ENCODE data around the gene SLC15A1. TPM values are rescaled to one million over a fixed set of nuclear protein-coding genes. Genes with fewer than 3 reads are reported as not detected.
"Not testable (repeated sequence)": the region's sequence is repeated elsewhere in the genome, so short reads cannot be mapped to it uniquely, and the experiment has no call there.

The SLC15A1 gene
- total RNA-seq, 1 experiment from 2014 or later: not detected

DNA sequence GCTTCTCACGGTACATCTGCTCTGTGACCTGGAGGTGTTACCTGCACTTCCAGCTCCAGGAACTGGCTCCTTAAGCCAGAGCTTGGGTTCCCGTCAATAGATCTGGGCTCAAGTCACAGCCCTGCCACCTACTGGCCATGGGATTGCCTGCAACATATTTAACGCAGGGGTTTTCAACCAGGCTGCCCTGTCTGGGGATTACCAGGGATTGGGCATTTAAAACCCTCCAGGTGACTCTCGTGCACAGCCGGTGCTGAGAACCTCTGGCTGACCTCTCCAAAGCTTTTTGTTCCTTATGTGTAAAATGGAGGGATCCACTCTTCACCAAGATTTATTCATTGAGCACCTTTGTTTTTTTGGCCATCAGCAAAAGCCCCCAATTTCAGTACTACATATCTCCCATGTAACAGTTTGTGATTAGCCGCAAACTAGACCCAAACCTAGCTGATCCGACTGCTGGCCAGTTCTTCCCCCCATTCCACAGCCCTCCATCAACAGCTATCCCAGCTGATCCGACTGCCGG lies 98.9 kb downstream of the SLC15A1 start:
- peak; percentile 61 for DNase-seq (ENCODE audit: low spot score)

DNA sequence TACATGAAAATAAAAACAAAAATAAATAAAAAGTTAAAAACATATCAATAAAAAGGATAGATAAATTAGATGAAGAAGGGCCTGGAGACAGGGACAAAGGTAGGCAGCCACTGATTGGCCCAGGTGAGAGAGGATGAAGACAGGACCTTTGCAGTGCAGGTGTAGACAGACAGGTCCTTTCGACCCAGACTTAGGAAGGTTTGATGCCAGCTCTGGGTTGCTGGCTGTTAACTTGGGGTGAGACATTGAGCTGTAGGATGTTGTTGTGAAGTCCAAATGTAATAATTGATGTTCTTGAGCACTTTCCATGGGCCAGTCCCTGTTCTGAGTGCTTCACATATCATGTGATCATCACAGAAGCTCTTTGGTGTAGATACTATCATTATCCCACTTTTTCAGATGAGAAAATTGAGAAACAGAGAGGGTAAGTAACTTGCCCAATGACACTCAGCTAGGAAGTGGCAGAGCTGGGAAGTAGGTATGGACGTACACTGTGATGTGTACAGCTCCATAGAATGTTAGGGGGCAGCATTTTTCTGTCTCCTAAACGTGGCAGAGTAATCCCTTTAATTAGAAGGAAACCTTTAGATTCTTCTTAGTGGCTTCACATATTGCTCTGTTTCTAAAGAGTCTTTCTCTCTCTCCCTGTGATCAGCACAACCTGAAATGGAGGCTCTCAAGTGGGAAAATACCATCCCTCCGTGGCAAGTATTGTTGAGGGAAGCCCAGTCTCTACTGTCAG lies 99.6 kb downstream of the SLC15A1 start:
- DNase-seq (ENCODE audit: low spot score): no peak

DNA sequence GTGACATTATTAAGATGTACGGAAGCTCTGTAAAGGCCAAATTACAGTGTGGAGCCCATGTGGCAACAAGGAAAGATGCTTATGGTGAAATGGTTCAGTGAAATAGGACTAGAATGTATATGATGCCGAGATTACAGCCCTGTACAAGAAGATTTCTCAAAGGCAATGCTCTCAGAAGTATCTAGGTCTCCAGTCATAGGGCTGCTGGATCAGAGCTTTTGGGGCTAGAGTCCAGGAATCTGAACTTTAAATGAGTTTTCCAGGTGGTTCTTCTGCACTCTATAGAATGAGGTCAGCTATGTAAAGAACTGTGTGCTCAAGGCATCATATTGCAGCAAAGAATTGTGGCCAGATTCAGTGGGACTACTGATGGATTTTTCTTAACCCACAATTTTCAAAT lies 100.2 kb downstream of the SLC15A1 start:
- no peak for DNase-seq (ENCODE audit: low spot score)

- DNase-seq (ENCODE audit: low spot score): no peak
Measured at GRCh38 chr13:98651744-98652143, 100.7 kb downstream of the SLC15A1 start.

DNA sequence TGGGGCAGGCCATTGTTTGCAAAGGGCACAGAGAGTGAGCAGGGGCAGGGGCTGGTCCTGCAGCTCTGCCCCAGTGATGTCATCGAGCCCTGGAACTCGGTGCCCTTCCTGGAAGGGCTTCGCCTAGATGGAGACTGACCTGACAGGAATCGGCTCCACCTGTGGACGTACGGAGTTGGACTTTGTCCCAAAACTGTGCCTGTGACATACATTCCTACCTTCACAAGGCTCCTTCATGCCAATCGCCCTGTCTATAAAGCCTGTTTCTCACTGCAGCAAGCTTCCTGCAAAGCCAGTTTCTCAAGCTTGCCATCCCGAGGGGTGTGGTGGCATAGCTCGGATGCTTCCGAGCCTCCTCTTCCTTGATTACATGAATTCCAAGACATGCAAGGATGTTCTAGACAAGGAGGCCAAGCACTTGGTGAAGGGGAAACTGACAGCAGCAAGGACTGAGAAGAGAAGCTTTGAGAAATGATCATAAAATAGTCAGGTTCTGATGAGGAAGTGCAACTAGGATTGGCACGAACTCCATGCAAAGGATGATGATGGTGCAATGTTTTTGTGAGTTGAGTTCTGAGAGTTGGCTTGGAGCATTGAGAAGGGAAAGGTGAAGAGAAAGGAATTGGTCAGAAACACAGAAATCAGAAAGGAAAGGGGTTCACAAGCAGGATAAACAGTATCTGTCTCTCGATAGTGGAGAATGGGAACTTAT lies 101.9 kb downstream of the SLC15A1 start:
- DNase-seq (ENCODE audit: low spot score): no peak

GRCh38 chr13:98649861-98650260 lies 102.6 kb downstream of the SLC15A1 start:
- no peak for DNase-seq (ENCODE audit: low spot score)

DNA sequence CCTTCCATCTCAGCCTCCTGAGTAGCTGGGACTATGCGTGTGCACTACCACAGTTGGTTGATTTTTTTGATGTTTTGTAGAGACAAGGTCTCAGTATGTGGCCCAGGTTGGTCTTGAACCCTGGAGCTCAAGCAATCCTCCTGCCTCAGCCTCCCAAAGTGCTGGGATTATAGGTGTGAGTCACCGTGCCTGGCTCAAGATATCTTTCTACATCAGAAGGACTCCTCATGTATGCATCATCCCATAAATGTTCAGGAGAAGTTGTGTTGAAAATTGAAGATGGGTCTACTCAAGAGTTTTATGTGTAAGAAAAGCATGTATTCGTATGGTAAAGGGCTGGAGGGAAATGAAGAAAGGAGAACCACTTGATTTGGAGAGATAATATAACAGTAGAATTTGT lies 103.8 kb downstream of the SLC15A1 start:
- no peak for DNase-seq (ENCODE audit: low spot score)

GRCh38 chr13:98648141-98648540 lies 104.3 kb downstream of the SLC15A1 start:
- DNase-seq (ENCODE audit: low spot score): no peak

DNA sequence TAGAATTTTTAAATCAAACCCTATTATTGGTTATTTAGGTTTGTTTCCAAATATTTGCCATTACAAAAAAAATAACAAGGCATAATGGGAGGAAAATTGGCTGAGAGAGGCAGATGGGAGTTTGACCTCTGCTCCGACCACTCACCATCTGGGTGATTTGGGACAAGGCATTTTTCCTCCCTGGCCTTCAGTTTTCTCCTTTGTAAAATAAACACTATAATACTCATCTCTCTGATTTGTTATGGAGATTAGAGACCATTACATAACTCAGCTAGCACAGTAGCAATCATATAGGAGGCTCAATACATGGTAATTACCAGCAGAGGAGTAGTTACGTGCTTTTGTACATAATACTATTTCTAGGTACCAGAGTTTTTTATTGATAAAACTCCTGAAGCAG lies 105.4 kb downstream of the SLC15A1 start:
- no peak for DNase-seq (ENCODE audit: low spot score)

- DNase-seq (ENCODE audit: low spot score): no peak
Measured at GRCh38 chr13:98643479-98643878, 109.0 kb downstream of the SLC15A1 start.

DNA sequence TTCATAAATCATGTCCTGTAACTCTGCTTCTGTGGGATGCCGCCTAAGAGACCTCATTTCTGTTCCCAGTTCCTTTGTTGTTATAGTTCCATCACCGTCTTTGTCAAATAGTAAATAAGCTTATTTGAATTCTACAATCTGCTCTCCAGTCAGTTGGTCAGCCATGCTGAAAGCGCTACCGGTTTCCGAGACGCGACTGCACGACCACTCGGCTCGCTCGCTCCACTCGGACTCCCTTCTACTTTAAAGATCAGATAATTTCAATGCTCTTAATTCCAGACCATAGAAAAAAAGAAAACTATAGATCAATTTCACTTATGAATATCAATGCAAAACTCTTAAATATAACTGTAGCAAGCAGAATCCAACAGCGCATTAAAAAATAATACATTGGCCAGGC lies 111.4 kb downstream of the SLC15A1 start:
- no peak for DNase-seq (ENCODE audit: low spot score)

- DNase-seq (ENCODE audit: low spot score): not testable (repeated sequence)
Measured at GRCh38 chr13:98639785-98640184, 112.7 kb downstream of the SLC15A1 start.

DNA sequence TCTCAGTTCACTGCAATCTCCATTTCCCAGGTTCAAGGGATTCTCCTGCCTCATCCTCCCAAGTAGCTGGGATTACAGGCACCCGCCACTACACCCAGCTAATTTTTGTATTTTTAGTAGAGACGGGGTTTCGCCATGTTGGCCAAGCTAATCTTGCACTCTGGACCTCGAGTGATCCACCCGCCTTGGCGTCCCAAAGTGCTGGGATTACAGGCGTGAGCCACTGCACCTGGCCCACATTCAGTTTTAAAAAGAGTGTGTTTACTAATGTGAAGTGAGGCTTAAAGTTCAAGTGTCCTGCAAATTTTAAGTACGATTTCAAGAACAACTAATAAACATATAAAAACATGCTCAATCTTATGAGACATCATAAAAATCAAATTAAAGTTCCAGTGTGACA lies 114.1 kb downstream of the SLC15A1 start:
- not testable (repeated sequence) for DNase-seq (ENCODE audit: low spot score)

Other genes with a start within 250 kb of the SLC15A1 start
- gene STK24, start 175.6 kb downstream of the SLC15A1 start, total RNA-seq (2014; rRNA removed; shearing (Covaris generic)): 57.3 and 73.4 TPM in 2 replicates
- gene DOCK9, start 225.4 kb upstream of the SLC15A1 start, total RNA-seq (2014; rRNA removed; shearing (Covaris generic)): 2.3 and 22.8 TPM in 2 replicates